Kidney (tissue), 14 donors: ENCODE measurements around the gene XPR1. TPM values are rescaled to one million over a fixed set of nuclear protein-coding genes. Genes with fewer than 3 reads are reported as not detected.

Experiments used
- DNase-seq, 5 donors: peaks; one replicate each; pipeline ENCODE4 v3.0.0-alpha.2; 2013 to 2020
- FAIRE-seq: peaks from 2 replicates; lab custom pipeline; 2012; peaks lifted over from hg19 to GRCh38; lab: Jason Lieb, UNC
- H3K27ac ChIP-seq, 2 donors: one replicate each; pipeline ENCODE4 v1.7.0; 2013; ENCODE audit warnings: low read depth in 2 of 2, low read length in 2 of 2, inconsistent platforms in 1 of 2
- H3K27me3 ChIP-seq: one replicate; pipeline ENCODE4 v1.7.1; 2013; ENCODE audit warnings: low read length, inconsistent platforms; ENCODE audit not compliant: control insufficient read depth, insufficient read depth
- H3K36me3 ChIP-seq, 3 donors: one replicate each; pipeline versions ENCODE4 v1.7.0 to v1.7.1; 2013; ENCODE audit warnings: low read length in 3 of 3, control low read depth in 1 of 3, inconsistent platforms in 1 of 3; ENCODE audit not compliant: insufficient read depth in 3 of 3, control insufficient read depth in 2 of 3
- H3K4me1 ChIP-seq, 3 donors: one replicate each; pipeline versions ENCODE4 v1.7.0 to v1.7.1; 2013; ENCODE audit warnings: low read length in 3 of 3, inconsistent platforms in 1 of 3, low read depth in 1 of 3; ENCODE audit not compliant: control insufficient read depth in 2 of 3, insufficient read depth in 2 of 3
- H3K4me3 ChIP-seq, 3 donors: one replicate each; pipeline versions ENCODE4 v1.7.0 to v1.8.1; 2013; ENCODE audit warnings: low read length in 3 of 3, control low read depth in 1 of 3, inconsistent platforms in 1 of 3
- H3K9ac ChIP-seq, 3 donors: one replicate each; pipeline versions ENCODE4 v1.7.0 to v1.7.1; 2013; ENCODE audit warnings: low read length in 3 of 3, control low read depth in 1 of 3, inconsistent platforms in 1 of 3
- H3K9me3 ChIP-seq, 3 donors: one replicate each; pipeline versions ENCODE4 v1.7.0 to v1.7.1; 2013; ENCODE audit warnings: low read length in 3 of 3, control low read depth in 1 of 3, inconsistent platforms in 1 of 3; ENCODE audit not compliant: control insufficient read depth in 2 of 3, insufficient read depth in 1 of 3
- CTCF ChIP-seq: IDR thresholded peaks from 3 replicates; pipeline ENCODE4 v1.5.1; 2012; ENCODE audit warnings: mild to moderate bottlenecking, moderate library complexity, borderline replicate concordance; ENCODE audit not compliant: insufficient read depth; ENCODE audit errors: extremely low read depth
- intact Hi-C: fragments of 100-400 bp; cut with DNase I; formaldehyde crosslinking; loops from one replicate; pipeline ENCODE4 v1.11.1; 2022
- polyA plus RNA-seq: library from polyadenylated mRNA; stranded (reverse); fragments of 350-450 nt; fragmentation: Illumina TruSeq; extraction: RNeasy Lipid Tissue Mini Kit (QIAGEN cat#74804); gene quantifications from one replicate; pipeline ENCODE4 v1.2.3, GENCODE V29; 2014; ENCODE audit warnings: low read depth, low replicate concordance; ENCODE audit not compliant: insufficient read depth
- total RNA-seq: library from RNA; stranded (reverse); fragmentation: NEBNext Ultra II Directional; extraction: Animal tissue kit (Norgen Biotek cat#: 25700); gene quantifications from one replicate; pipeline ENCODE4 v1.2.1, GENCODE V29; 2021
- donor health status: control.
- donor health status: control.
- donor health status: control.
- donor health status: control.
- donor health status: control.
- donor health status: DM: yes; HTN: yes; CAD: no.
- donor health status: Normal renal cell carcinoma (clear cell type).

Gene XPR1
- total and polyA plus RNA-seq, 2 donors from 2014 or later = 10.9 to 33.5 TPM

GRCh38 chr1:180923887-180924286 is 292.1 kb downstream of the XPR1 start:
- H3K9me3 ChIP-seq = no peaks in the 10 kb centered on the region
- no peak overlapping the region for H3K4me3 ChIP-seq
- intact Hi-C loops = no loop called here
- FAIRE-seq (no peak), DNase-seq (no peak)
- H3K4me1 ChIP-seq = peaks cover 0 to 47% (median 37%) of the 10 kb centered on the region in 3 donors
- peak overlapping the region; percentile 55 to 70 for H3K27ac ChIP-seq
- H3K36me3 ChIP-seq = no peaks in the 10 kb centered on the region
- H3K27me3 ChIP-seq = no peaks in the 10 kb centered on the region
- H3K9ac ChIP-seq = no peak overlapping the region
- TF ChIP-seq CTCF = no peak

- no peak for TF ChIP-seq CTCF
- Histone ChIP-seq H3K27me3 (no peaks in the 10 kb centered on the region), H3K4me1 (peaks cover 0 to 47% (median 39%) of the 10 kb centered on the region in 3 donors), H3K27ac (peak overlapping the region; percentile 78 to 85), H3K9me3 (no peaks in the 10 kb centered on the region), H3K36me3 (peaks cover 0 to 2% (median 0%) of the 10 kb centered on the region in 3 donors), H3K4me3 (no peak overlapping the region), H3K9ac (peak overlapping the region in 1 of 3 donors; percentile 31)
- FAIRE-seq = no peak
- peak in 1 of 5 donors; percentile 51 for DNase-seq
- intact Hi-C loops = no loop called here
Observed at GRCh38 chr1:180924939-180925338, 293.1 kb downstream of the XPR1 start.

GRCh38 chr1:180925471-180926051 is 293.7 kb downstream of the XPR1 start:
- FAIRE-seq (no peak), DNase-seq (peak; percentile 36 to 85 (median 61))
- peak overlapping the region; percentile 78 to 85 for H3K27ac ChIP-seq
- no peak overlapping the region for H3K4me3 ChIP-seq
- no peaks in the 10 kb centered on the region for H3K27me3 ChIP-seq
- peaks cover 0 to 2% (median 0%) of the 10 kb centered on the region in 3 donors for H3K36me3 ChIP-seq
- H3K9ac ChIP-seq = peak overlapping the region in 1 of 3 donors; percentile 31
- no peak for TF ChIP-seq CTCF
- peaks cover 0 to 47% (median 39%) of the 10 kb centered on the region in 3 donors for H3K4me1 ChIP-seq
- intact Hi-C loops = no loop called here
- H3K9me3 ChIP-seq = no peaks in the 10 kb centered on the region
